Left renal cortex interstitium (tissue), 4 donors: ENCODE results near the gene IL1RAPL1. TPM values are rescaled to one million over a fixed set of nuclear protein-coding genes. Genes with fewer than 3 reads are reported as not detected.

Experiments
- DNase-seq, 4 donors: peaks; one replicate each; pipeline ENCODE4 v3.0.0-alpha.2; 2013; ENCODE audit warnings: low read depth in 4 of 4, low spot score in 2 of 4, missing footprints in 1 of 4
- polyA plus RNA-seq, 4 donors: library from polyadenylated mRNA; unstranded; fragments of 120-200 nt; gene quantifications; one replicate each; pipeline ENCODE4 v1.2.1, GENCODE V29; 2013; ENCODE audit not compliant: insufficient read length in 4 of 4

IL1RAPL1 gene
- polyA plus RNA-seq, 4 donors, result 2.6 to 2.7 (median 2.6) TPM

- no peak for DNase-seq
Observed at GRCh38 chrX:29841750-29842149, 1254.5 kb downstream of the IL1RAPL1 start.

GRCh38 chrX:29842552-29842951 lies 1255.3 kb downstream of the IL1RAPL1 start:
- no peak for DNase-seq

GRCh38 chrX:29851857-29852605 lies 1264.8 kb downstream of the IL1RAPL1 start:
- DNase-seq, result no peak

GRCh38 chrX:29852767-29853166 lies 1265.5 kb downstream of the IL1RAPL1 start:
- no peak for DNase-seq

GRCh38 chrX:29858714-29859113 lies 1271.5 kb downstream of the IL1RAPL1 start:
- DNase-seq, result no peak

- DNase-seq, result no peak
Observed at GRCh38 chrX:29862126-29862677, 1275.0 kb downstream of the IL1RAPL1 start.

- no peak for DNase-seq
Observed at GRCh38 chrX:29867971-29868370, 1280.7 kb downstream of the IL1RAPL1 start.

- no peak for DNase-seq
Observed at GRCh38 chrX:29869837-29870236, 1282.6 kb downstream of the IL1RAPL1 start.

GRCh38 chrX:29870608-29871007 lies 1283.4 kb downstream of the IL1RAPL1 start:
- DNase-seq, result no peak

- DNase-seq, result no peak
Observed at GRCh38 chrX:29872831-29873230, 1285.6 kb downstream of the IL1RAPL1 start.

- no peak for DNase-seq
Observed at GRCh38 chrX:29876733-29877132, 1289.5 kb downstream of the IL1RAPL1 start.

- DNase-seq, result no peak
Observed at GRCh38 chrX:29880977-29881376, 1293.7 kb downstream of the IL1RAPL1 start.

GRCh38 chrX:29890004-29890403 lies 1302.8 kb downstream of the IL1RAPL1 start:
- DNase-seq, result no peak

GRCh38 chrX:29890646-29891200 lies 1303.5 kb downstream of the IL1RAPL1 start:
- DNase-seq, result no peak

- DNase-seq, result no peak
Observed at GRCh38 chrX:29902004-29902403, 1314.8 kb downstream of the IL1RAPL1 start.

- DNase-seq, result no peak
Observed at GRCh38 chrX:29903360-29903759, 1316.1 kb downstream of the IL1RAPL1 start.

GRCh38 chrX:29911673-29912072 lies 1324.4 kb downstream of the IL1RAPL1 start:
- no peak for DNase-seq

- DNase-seq, result no peak
Observed at GRCh38 chrX:29913647-29914046, 1326.4 kb downstream of the IL1RAPL1 start.

- no peak for DNase-seq
Observed at GRCh38 chrX:29922607-29923006, 1335.4 kb downstream of the IL1RAPL1 start.

GRCh38 chrX:29926056-29926455 lies 1338.8 kb downstream of the IL1RAPL1 start:
- DNase-seq, result no peak

- no peak for DNase-seq
Observed at GRCh38 chrX:29926659-29927058, 1339.4 kb downstream of the IL1RAPL1 start.

GRCh38 chrX:29935455-29935854 lies 1348.2 kb downstream of the IL1RAPL1 start:
- DNase-seq, result no peak
